Thoracic aorta (tissue), 2 donors: ENCODE results near the gene SLC6A16. TPM values are rescaled to one million over a fixed set of nuclear protein-coding genes. Genes with fewer than 3 reads are reported as not detected.
"Not testable (repeated sequence)": the region's sequence is repeated elsewhere in the genome, so short reads cannot be mapped to it uniquely, and the experiment has no call there.

Experiments
- ATAC-seq: fragments of 150-250 bp; one replicate; pipeline ENCODE4 v1.8.0; 2017; ENCODE audit warnings: low read depth; ENCODE audit not compliant: insufficient number of reproducible peaks, low FRiP score
- DNase-seq: peaks from one replicate; pipeline ENCODE4 v3.0.0-alpha.2; 2020; ENCODE audit warnings: low spot score
- H3K27ac ChIP-seq, 2 donors: fragments of 200-600 bp; sonication (generic); 1 replicate in 1 of 2; 2 replicates in 1 of 2; pipeline ENCODE4 v1.5.1; 2016; ENCODE audit warnings: mild to moderate bottlenecking in 2 of 2, moderate library complexity in 2 of 2
- H3K27me3 ChIP-seq: fragments of 200-600 bp; sonication (generic); replicated peaks from 2 replicates; pipeline ENCODE4 v1.6.0; 2016; ENCODE audit warnings: mild to moderate bottlenecking; ENCODE audit not compliant: insufficient read depth
- H3K36me3 ChIP-seq: fragments of 200-600 bp; sonication (generic); one replicate; pipeline ENCODE4 v1.5.1; 2016
- H3K4me1 ChIP-seq, 2 donors: fragments of 200-600 bp; sonication (generic); 1 replicate in 1 of 2; 2 replicates in 1 of 2; pipeline versions ENCODE4 v1.5.1 to v1.6.0; 2016; ENCODE audit warnings: low read depth in 2 of 2, mild to moderate bottlenecking in 1 of 2; ENCODE audit not compliant: control insufficient read depth in 1 of 2
- H3K4me3 ChIP-seq: fragments of 200-600 bp; sonication (generic); 2 replicates; pipeline ENCODE4 v1.5.1; 2016; ENCODE audit warnings: mild to moderate bottlenecking
- H3K9me3 ChIP-seq: fragments of 200-600 bp; sonication (generic); 2 replicates; pipeline ENCODE4 v1.5.1; 2016
- total RNA-seq, 2 donors: library from RNA; depleted of rRNA; stranded (reverse); fragments of >200 nt; gene quantifications; one replicate each; pipeline versions ENCODE4 v1.1.0 to v1.2.3, GENCODE V29; 2016
- TF ChIP-seq, protein P1 (sequence below): fragments of 200-600 bp; sonication (generic); IDR thresholded peaks from one replicate; pipeline ENCODE4 v1.5.1; 2019; ENCODE audit warnings: antibody characterized with exemption

Gene SLC6A16
- total RNA-seq, 2 donors from 2014 or later, result 2.4 to 2.8 TPM

DNA sequence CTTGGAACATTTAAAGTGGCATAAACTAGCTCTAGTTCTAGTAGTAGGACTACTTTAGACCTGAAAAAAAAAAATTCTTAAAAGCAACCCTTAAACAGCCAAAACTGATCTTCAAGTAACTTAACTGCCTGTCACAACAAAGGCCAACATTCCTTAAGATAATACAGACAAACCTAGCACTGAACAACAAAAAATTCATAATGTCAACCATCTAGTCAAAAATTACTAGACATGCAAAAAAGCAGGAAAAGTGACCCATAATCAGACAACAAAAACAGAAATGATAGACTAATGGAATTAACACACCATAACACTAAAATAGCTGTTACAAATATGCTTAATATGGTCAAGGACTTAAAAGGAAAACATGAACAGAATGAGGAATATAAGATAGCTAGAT lies 6.7 kb downstream of the SLC6A16 start:
- ATAC-seq (no peak), DNase-seq (no peak)
- TF ChIP-seq, protein P1, sequence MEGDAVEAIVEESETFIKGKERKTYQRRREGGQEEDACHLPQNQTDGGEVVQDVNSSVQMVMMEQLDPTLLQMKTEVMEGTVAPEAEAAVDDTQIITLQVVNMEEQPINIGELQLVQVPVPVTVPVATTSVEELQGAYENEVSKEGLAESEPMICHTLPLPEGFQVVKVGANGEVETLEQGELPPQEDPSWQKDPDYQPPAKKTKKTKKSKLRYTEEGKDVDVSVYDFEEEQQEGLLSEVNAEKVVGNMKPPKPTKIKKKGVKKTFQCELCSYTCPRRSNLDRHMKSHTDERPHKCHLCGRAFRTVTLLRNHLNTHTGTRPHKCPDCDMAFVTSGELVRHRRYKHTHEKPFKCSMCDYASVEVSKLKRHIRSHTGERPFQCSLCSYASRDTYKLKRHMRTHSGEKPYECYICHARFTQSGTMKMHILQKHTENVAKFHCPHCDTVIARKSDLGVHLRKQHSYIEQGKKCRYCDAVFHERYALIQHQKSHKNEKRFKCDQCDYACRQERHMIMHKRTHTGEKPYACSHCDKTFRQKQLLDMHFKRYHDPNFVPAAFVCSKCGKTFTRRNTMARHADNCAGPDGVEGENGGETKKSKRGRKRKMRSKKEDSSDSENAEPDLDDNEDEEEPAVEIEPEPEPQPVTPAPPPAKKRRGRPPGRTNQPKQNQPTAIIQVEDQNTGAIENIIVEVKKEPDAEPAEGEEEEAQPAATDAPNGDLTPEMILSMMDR, result no peak
- H3K36me3 ChIP-seq, result no peaks in the 10 kb centered on the region
- peaks cover 3% of the 10 kb centered on the region for H3K9me3 ChIP-seq
- no peaks in the 10 kb centered on the region for H3K4me1 ChIP-seq
- no peaks in the 10 kb centered on the region for H3K27me3 ChIP-seq
- no peak overlapping the region for H3K4me3 ChIP-seq
- H3K27ac ChIP-seq, result no peak overlapping the region

DNA sequence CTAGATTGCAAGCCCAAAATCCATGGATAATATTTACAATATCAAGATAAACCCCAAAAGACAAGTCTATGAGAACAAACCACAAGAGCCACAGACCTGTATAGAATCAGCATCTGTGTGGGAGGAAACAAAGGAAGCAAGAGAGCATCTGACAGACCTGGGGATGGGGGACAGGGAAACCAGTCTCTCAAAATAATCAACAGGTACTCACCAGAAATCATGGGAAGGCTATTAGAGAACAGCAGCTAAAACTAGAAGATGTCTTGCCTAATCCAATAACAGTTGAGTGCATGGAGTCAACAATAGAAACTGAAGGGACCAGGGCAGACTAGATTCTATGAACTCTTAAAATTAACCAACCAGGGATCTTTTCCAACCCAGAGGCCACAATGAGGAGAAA lies 8.7 kb downstream of the SLC6A16 start:
- H3K27ac ChIP-seq, result no peak overlapping the region
- no peaks in the 10 kb centered on the region for H3K27me3 ChIP-seq
- H3K9me3 ChIP-seq, result no peaks in the 10 kb centered on the region
- DNase-seq (no peak), ATAC-seq (no peak)
- TF ChIP-seq, protein P1, result no peak
- H3K36me3 ChIP-seq, result no peaks in the 10 kb centered on the region
- no peaks in the 10 kb centered on the region for H3K4me1 ChIP-seq
- H3K4me3 ChIP-seq, result no peak overlapping the region

DNA sequence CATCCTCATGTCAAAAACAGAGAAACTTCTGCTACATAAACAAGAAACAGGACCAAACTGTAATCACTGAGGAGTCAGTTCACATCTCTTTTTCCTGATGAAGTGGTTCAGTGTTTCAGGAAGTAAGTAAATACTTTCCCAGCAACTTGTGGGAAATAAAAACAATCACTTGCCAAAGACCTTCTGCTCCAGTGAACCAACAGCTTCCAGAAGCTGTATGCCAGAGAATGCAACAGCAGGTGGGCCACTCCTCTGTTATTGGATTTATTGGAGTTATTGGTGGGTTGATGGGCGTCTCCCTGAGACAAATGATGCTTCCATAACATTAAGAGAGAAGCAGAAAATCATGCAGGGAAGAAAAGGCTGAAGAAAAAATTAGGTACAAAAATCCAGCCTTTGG lies 9.9 kb downstream of the SLC6A16 start:
- DNase-seq (no peak), ATAC-seq (no peak)
- Histone ChIP-seq H3K9me3 (no peaks in the 10 kb centered on the region), H3K36me3 (no peaks in the 10 kb centered on the region), H3K4me3 (no peak overlapping the region), H3K4me1 (no peaks in the 10 kb centered on the region), H3K27ac (no peak overlapping the region), H3K27me3 (no peaks in the 10 kb centered on the region)
- TF ChIP-seq, protein P1, result no peak

DNA sequence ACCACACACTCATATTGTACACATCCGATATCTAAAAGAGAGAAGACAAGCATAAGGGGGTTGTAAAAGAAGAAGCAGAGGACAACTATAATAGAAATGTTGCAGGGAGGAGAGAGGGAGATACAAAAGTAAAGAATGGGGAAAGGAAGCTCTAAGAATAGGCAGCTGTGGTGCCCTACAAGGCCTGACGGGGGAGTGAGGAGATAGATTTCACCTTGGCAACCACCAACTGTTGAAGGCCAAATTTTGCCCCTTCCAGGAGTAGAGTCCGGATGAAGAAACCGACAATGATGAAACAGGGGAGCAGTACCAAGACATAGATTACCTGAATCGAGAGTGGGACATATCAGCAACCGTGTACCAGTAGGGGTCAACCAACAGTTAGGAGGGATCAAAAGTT lies 15.9 kb downstream of the SLC6A16 start:
- no peaks in the 10 kb centered on the region for H3K4me1 ChIP-seq
- no peak overlapping the region for H3K27ac ChIP-seq
- H3K27me3 ChIP-seq, result no peaks in the 10 kb centered on the region
- no peak overlapping the region for H3K4me3 ChIP-seq
- TF ChIP-seq, protein P1, result no peak
- DNase-seq (no peak), ATAC-seq (no peak)
- no peaks in the 10 kb centered on the region for H3K36me3 ChIP-seq
- H3K9me3 ChIP-seq, result no peaks in the 10 kb centered on the region

DNA sequence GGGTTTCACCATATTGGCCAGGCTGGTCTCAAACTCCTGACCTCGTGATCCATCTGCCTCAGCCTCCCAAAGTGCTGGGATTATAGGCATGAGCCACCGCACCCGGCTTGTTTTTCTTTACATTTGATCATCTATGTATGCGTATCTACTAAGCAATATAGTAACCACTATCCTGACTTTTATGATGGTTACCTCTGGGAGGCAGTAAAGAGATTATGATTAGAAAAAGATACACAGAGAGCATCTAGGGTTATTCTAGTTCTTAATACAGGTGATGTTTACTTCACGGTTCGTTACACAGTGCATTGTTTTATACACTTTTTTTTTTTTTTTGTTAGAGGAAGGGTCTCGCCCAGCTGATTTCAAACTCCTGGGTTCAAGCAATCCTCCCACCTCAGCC lies 18.3 kb downstream of the SLC6A16 start:
- not testable (repeated sequence) for H3K36me3 ChIP-seq, H3K9me3 ChIP-seq, H3K4me1 ChIP-seq, H3K27ac ChIP-seq, ATAC-seq, H3K27me3 ChIP-seq, H3K4me3 ChIP-seq, DNase-seq

DNA sequence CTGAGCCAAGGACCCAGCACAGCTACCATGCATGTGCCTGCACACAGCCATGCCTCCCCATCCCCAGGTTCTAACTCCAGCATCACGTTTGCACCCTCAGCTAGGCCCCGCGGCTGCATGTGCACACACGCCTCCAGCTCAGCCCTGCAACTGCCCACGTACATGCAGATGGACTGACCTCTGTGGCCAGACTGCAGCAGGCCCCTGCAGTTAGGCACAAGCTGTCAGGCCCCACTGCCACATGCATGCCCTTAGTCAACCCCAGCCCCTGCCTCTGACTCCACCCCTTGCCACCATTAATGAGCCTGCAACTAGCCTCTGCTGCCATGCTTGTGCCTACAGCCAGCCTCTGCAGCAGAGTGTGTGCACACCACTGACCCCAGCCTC lies 23.1 kb downstream of the SLC6A16 start:
- TF ChIP-seq, protein P1, result no peak
- no peaks in the 10 kb centered on the region for H3K4me1 ChIP-seq
- H3K4me3 ChIP-seq, result no peak overlapping the region
- H3K27ac ChIP-seq, result no peak overlapping the region
- H3K36me3 ChIP-seq, result no peaks in the 10 kb centered on the region
- no peak for DNase-seq
- peaks cover 6% of the 10 kb centered on the region for H3K9me3 ChIP-seq
- no peaks in the 10 kb centered on the region for H3K27me3 ChIP-seq
- no peak for ATAC-seq
